GM12891 (cell line): Measurements from ENCODE around the gene EMILIN2.

Source experiments
- POLR2A ChIP-seq: IDR thresholded peaks from 2 replicates; pipeline ENCODE4 v1.6.1; 2011; ENCODE audit warnings: low read depth, low read length, control low read depth
- POLR2AphosphoS5 ChIP-seq: IDR thresholded peaks from 2 replicates; pipeline ENCODE4 v1.6.1; 2011; ENCODE audit warnings: low read depth, low read length, control low read depth
- TAF1 ChIP-seq: IDR thresholded peaks from 2 replicates; pipeline ENCODE4 v1.6.1; 2011; ENCODE audit warnings: low read depth, low read length, control low read depth

- TF ChIP-seq TAF1 (no peak), POLR2A (no peak), POLR2AphosphoS5 (no peak)
Measured at GRCh38 chr18:2854875-2855274, 8.1 kb downstream of the EMILIN2 start.
